ENCODE measurements around the gene PABPC1L.

Gene PABPC1L

GRCh38 chr20:44942264-44942973, 32.6 kb downstream of the PABPC1L start:
- DNase-seq (ENCODE audit: low read depth in 2 of 2): no peak

GRCh38 chr20:44943828-44944227, 34.0 kb downstream of the PABPC1L start:
- no peak for DNase-seq (ENCODE audit: low read depth in 2 of 2)

GRCh38 chr20:44945261-44945660, 35.4 kb downstream of the PABPC1L start:
- no peak for DNase-seq (ENCODE audit: low read depth in 2 of 2)

GRCh38 chr20:44946271-44946852, 36.5 kb downstream of the PABPC1L start:
- no peak for DNase-seq (ENCODE audit: low read depth in 2 of 2)

GRCh38 chr20:44948107-44948506, 38.2 kb downstream of the PABPC1L start:
- no peak for DNase-seq (ENCODE audit: low read depth in 2 of 2)

GRCh38 chr20:44948513-44948912, 38.7 kb downstream of the PABPC1L start:
- no peak for DNase-seq (ENCODE audit: low read depth in 2 of 2)

GRCh38 chr20:44950368-44950767, 40.5 kb downstream of the PABPC1L start:
- no peak for DNase-seq (ENCODE audit: low read depth in 2 of 2)

- no peak for DNase-seq (ENCODE audit: low read depth in 2 of 2)
Measured at GRCh38 chr20:44952731-44953130, 42.9 kb downstream of the PABPC1L start.

- DNase-seq (ENCODE audit: low read depth in 2 of 2): no peak
Measured at GRCh38 chr20:44954211-44954610, 44.4 kb downstream of the PABPC1L start.

- no peak for DNase-seq (ENCODE audit: low read depth in 2 of 2)
Measured at GRCh38 chr20:44955270-44955669, 45.4 kb downstream of the PABPC1L start.

GRCh38 chr20:44956410-44956809, 46.5 kb downstream of the PABPC1L start:
- no peak for DNase-seq (ENCODE audit: low read depth in 2 of 2)

- no peak for DNase-seq (ENCODE audit: low read depth in 2 of 2)
Measured at GRCh38 chr20:44958276-44958675, 48.4 kb downstream of the PABPC1L start.

- DNase-seq (ENCODE audit: low read depth in 2 of 2): no peak
Measured at GRCh38 chr20:44959082-44959637, 49.3 kb downstream of the PABPC1L start.

- peak; percentile 47 to 68 for DNase-seq (ENCODE audit: low read depth in 2 of 2)
Measured at GRCh38 chr20:44959638-44960102, 49.8 kb downstream of the PABPC1L start.

- DNase-seq (ENCODE audit: low read depth in 2 of 2): peak; percentile 92 to 96
Measured at GRCh38 chr20:44960103-44960852, 50.4 kb downstream of the PABPC1L start, which contains the start of gene TOMM34. Gene TOMM34 (minus strand): TSS chr20:44960397. CDS start chr20:44960333, 64 bp downstream.

GRCh38 chr20:44961011-44961869, 51.4 kb downstream of the PABPC1L start:
- DNase-seq (ENCODE audit: low read depth in 2 of 2): no peak

- DNase-seq (ENCODE audit: low read depth in 2 of 2): no peak
Measured at GRCh38 chr20:44961870-44962267, 52.0 kb downstream of the PABPC1L start.

- no peak for DNase-seq (ENCODE audit: low read depth in 2 of 2)
Measured at GRCh38 chr20:44962483-44962882, 52.6 kb downstream of the PABPC1L start.

- DNase-seq (ENCODE audit: low read depth in 2 of 2): no peak
Measured at GRCh38 chr20:44963325-44964215, 53.7 kb downstream of the PABPC1L start.

- no peak for DNase-seq (ENCODE audit: low read depth in 2 of 2)
Measured at GRCh38 chr20:44965651-44966029, 55.8 kb downstream of the PABPC1L start.
